LNCAP (cell line): ENCODE data around the gene CCDC57.

Experiments
- CTCF ChIP-seq: fragments of 450-650 bp; IDR thresholded peaks from 2 replicates; pipeline ENCODE4 v1.5.1; 2017; ENCODE audit warnings: mild to moderate bottlenecking

Gene CCDC57

GRCh38 chr17:82108961-82109475 lies 103.6 kb downstream of the CCDC57 start:
- no peak for TF ChIP-seq CTCF

- TF ChIP-seq CTCF = no peak
Measured at GRCh38 chr17:82108496-82108945, 104.1 kb downstream of the CCDC57 start.

- TF ChIP-seq CTCF = no peak
Measured at GRCh38 chr17:82108038-82108437, 104.6 kb downstream of the CCDC57 start.

- no peak; the same call in 1 of the 2 replicates for TF ChIP-seq CTCF
Measured at GRCh38 chr17:82107341-82107860, 105.2 kb downstream of the CCDC57 start.

GRCh38 chr17:82106688-82107305 lies 105.8 kb downstream of the CCDC57 start:
- TF ChIP-seq CTCF = no peak

- TF ChIP-seq CTCF = peak; percentile 50; the same call in 1 of the 2 replicates
Measured at GRCh38 chr17:82105882-82106687, 106.6 kb downstream of the CCDC57 start.

- no peak for TF ChIP-seq CTCF
Measured at GRCh38 chr17:82105417-82105881, 107.2 kb downstream of the CCDC57 start.
